GM18873 (cell line): ENCODE measurements around the gene USP7.
"Not testable (repeated sequence)": the region's sequence is repeated elsewhere in the genome, so short reads cannot be mapped to it uniquely, and the experiment has no call there.

Source experiments
- ATAC-seq: cut with Tn5 transposase; IDR thresholded peaks from one replicate; pipeline ENCODE4 v1.9.1; 2021; ENCODE audit warnings: mild to moderate bottlenecking, moderate library complexity, moderate number of reproducible peaks; ENCODE audit not compliant: unreplicated experiment, low FRiP score

The USP7 gene

GRCh38 chr16:8975039-8975438 is 11.3 kb upstream of the USP7 start:
- no peak for ATAC-seq

GRCh38 chr16:8972843-8973586 is 9.3 kb upstream of the USP7 start:
- ATAC-seq: no peak

DNA sequence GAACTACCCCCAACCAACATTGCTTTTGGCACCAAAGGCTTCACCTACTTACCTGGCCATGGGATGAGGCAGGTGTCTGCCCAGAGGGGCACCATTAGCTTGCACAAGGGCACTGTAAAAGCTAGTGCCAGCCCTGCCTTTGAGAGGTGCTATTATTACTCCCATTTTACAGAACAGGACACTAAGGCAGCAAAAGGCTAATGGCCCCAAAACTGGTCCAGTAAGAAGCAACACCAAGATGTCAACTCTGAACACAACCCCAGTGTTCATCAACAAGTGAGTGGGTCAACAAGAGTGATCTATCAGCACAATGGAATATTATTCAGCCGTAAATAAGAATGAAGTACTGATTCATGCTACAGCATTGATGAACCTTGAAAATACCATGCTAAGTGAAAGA is 7.7 kb upstream of the USP7 start:
- ATAC-seq: no peak

DNA sequence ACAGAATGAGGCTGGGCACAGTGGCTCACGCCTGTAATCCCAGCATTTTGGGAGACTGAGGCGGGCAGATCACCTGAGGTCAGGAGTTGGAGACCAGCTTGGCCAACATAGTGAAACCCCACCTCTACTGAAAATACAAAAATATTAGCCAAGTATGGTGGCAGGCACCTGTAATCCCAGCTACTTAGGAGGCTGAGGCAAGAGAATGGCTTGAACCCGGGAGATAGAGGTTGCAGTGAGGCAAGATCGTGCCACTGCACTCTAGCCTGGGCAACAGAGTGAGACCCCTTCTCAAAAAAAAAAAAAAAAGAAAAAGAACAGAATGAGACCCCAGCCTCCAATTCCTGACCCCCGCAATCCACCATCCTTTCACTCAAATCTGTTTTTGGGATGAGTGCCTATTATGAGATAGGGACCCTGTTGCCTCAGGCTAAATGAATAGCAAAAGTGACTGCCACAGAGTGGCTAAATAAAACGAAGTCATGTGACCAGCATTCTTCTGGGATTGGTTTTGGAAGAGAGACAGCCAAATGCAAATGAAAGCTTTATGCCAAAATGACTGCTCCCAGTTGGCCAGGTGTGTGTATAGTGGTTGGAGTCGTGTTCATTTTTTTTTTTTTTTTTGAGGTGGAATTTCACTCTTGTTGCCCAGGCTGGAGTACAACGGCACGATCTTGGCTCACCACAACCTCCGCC is 5.6 kb upstream of the USP7 start:
- not testable (repeated sequence) for ATAC-seq

GRCh38 chr16:8968054-8968453 is 4.3 kb upstream of the USP7 start:
- ATAC-seq: not testable (repeated sequence)

DNA sequence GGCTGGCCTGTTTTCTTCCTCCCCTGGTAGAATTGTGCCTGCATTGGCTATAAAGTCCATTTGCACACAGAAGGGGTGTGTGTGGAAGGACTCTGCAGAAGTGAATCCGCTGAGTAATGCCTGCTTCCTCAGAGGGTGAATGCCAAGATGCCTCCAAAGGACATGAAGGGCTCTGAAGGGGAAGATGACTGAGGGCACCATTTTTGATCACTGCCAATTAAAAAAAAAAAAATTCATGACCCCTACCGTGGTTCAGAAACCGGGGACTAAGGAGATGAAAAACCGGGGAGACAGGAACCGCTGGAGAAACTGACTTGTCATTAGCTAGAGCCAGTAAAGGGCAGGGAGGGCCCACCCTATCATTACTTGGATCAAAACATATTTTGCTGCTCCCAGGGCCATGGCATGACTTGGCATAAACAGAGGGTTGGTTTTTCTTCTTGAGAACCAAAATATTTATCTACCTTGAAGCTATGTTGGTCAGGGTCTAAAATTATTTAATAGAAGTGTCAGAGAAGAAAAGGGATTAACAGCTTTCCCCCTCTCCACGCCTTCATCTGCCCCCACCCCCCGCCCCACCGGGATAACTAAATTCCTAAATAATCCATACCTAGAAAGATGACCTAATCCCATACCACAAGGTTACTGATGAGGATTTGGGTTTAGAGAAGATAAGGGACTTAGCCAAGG is 3.6 kb upstream of the USP7 start:
- no peak for ATAC-seq

DNA sequence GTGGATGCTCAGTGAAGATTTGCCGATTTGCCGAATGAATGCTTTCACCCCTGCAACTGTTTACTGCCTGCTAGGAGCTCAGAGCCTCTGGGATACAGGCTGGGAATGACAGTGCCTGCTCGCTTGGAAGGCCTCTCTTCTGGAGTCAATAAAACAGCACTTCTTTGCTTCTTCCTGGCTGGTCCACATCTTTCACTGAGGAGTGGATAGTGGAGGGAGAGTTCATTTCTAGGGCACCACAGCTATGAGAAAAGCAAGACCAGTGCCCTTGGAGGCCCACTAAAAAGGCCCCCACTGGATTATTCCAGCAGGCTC is 3.1 kb upstream of the USP7 start:
- ATAC-seq: no peak

DNA sequence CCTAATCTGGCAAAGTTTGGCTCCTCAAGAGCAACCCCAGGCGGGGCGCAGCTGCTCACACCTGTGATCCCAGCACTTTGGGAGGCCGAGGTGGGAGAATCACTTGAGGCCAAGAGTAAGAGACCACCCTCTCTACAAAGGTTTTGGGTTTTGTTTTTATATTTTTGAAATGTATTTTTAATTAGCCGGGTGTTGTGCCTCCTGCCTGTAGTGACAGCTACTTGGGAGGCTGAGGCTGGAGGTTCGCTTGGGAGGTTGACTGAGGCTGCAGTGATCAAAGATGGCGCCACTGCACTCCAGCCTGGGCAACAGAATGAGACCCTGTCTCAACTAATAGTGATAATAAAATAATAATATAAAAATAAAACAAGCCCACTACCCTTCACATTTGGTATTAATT is 756 bp upstream of the USP7 start:
- no peak for ATAC-seq

DNA sequence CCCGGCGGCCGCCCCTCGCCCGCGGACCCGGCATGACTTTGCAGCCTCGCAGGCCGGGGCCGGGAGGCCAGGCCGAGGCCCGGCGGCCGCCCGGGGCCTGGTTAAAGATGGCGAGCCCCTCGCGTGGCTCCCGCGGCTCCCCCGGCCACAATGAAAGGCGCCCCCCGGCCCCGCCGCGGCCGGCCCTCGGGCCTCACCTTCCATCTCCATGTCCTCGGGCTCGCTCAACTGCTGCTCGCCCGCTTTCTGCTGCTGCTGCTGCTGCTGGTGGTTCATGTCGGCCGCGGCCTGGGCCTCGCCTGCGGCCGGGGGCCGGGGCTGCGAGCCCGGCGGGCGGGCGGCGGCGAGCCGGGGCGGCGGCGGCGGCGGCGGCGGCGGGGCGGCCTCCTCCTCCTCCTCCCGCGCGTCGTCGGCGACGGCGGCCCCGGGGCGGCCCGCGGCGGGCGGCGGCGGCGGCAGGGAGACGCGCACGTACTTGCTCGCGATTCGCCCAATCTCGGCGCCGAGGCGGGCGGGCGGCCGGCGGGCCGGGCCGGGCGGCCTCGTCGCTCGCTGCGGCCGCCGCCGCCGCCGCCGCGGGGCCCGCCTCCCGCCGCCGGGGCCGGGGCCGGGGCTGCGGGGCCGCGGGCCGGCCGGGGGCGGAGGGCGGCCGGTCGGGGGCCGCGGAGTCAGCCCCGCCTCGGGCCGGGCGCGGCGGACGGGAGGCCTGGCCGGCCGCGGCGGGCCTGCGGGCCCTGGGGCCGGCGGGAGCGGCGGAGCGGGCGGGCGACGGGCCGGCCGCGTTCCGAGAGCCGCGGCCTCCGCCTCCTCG is 491 bp downstream of the USP7 start:
- no peak for ATAC-seq

- no peak for ATAC-seq
Observed at GRCh38 chr16:8962393-8963009, 1.2 kb downstream of the USP7 start.

DNA sequence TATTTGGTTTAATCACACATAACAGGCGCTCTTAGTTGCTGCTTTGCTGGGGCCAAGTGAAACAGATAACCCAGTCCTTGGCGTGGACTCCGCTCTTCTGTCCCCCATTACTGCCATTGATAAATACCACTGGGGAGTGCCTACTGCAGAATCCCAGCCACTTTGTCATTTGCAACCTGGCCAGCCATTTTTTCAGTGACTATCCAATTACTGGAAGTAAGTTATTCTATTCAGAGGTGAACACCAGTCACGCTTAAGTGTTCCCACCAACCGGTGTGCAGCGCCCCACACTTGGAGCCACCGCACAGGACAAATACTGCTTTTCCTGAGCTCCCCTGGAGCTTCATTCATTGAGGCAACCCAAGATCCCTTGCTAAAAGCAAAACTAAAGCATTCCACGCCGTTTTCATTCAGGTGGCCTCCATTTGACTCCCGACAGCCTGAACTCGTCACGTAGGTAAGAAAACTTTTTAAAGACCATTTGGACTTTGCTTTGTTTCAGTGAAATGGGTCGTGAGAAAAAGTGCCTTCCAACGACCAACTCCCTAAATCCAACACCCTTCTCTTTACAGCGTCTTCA is 1.8 kb downstream of the USP7 start:
- ATAC-seq: no peak

DNA sequence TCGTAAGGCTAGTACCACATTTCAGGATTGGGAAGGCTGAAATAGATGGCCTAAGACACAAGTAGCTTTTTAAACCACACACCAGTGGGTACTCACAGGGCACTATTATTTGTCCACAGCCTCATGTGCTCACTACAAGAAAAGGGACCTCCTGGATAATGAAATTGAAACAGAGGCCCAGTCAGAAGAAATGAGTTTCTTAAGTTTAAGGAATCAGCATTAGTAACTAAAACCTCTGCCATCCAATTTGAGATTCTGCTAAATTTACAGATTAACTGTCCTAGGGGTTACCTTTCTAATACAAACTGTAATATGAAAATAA is 3.0 kb downstream of the USP7 start:
- no peak for ATAC-seq

DNA sequence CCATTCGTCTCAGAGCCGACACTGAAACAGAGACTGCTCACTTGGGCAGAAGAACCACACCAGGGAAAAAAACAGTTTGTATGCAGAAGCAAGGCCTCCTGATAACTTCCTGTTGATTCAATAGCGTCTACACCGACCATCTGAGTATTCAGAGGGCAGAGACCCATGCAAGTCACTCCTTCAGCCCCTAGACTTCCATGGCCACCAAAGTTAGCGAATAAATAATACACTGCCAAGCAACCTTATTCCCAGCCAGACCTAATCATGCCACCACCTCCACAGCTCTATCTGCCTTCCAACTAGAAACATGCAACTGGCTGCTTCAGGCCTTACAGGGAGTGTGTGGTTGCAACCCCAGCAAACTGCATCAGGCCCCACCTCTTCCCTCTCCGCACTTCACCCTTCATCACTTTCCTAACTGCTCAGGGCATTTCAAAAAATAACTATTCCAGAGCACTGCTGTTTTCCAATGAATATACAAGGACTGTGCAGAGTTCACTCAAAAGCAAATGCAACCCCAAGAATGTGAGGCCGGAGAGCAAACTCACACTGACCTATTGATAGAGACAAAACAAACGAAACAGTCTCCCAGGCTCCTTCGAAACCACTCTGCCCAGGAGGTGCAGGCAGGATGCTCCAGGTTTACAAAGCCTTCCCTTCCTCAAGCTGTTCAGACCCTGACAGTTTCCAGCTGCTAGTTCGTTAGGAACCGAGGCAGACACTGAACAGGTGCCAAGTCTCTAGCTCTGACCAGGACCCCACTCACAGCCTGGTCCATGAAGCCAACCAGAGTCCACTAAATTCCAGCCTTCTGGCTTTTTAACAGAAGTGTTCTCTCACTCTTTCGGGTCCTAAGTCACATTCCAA is 3.6 kb downstream of the USP7 start:
- no peak for ATAC-seq

GRCh38 chr16:8958344-8959167 is 5.2 kb downstream of the USP7 start:
- ATAC-seq: no peak

- no peak for ATAC-seq
Observed at GRCh38 chr16:8957509-8958157, 6.1 kb downstream of the USP7 start.

- no peak for ATAC-seq
Observed at GRCh38 chr16:8957063-8957397, 6.7 kb downstream of the USP7 start.

DNA sequence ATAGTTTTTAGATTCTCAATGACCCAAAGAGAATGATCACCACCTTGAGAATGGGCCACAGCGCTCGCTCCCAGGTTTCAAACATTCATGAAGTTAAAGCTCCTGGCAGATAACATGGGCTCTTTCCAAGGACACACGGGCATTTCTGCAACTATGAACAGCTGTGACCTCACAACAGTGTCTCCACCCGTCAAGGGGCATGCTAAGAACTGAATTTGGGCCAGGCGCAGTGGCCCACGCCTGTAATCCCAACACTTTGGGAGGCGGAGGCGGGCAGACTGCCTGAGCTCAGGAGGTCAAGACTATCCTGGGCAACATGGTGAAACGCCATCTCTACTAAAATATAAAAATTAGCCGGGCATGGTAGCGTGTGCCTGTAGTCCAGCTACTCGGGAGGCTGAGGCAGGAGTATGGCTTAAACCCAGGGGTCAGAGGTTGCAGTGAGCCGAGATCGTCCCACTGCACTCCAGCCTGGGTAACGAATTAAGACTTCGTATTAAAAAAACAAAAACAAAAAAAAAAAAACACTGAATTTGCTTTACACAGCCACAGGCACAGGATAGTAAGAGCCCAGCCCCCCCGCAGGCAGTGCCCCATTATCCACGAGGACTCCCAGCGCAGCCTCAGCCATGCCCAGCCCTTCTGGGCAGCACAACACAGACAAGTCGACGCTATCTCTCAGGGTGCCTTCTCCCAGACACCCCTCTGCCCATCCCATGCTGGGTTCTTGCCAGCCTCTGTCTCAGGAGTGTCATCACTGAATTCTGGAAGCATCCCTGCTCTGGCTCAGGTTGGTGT is 7.2 kb downstream of the USP7 start:
- no peak for ATAC-seq
